Measurements from ENCODE around the gene MAP1S. TPM values are rescaled to one million over a fixed set of nuclear protein-coding genes. Genes with fewer than 3 reads are reported as not detected.

Gene MAP1S
- total RNA-seq, 1 donor from 2014 or later = 8.9 TPM

- peaks cover 7% of the 10 kb centered on the region for H3F3A ChIP-seq (ENCODE audit: low read depth)
- H3K9me3 ChIP-seq (ENCODE audit: low read depth) = no peaks in the 10 kb centered on the region
- DNase-seq (ENCODE audit: low spot score) = no peak
- no peak overlapping the region for H3K27ac ChIP-seq
- peaks cover 9% of the 10 kb centered on the region for H3K4me1 Mint-ChIP-seq
- H2AFZ ChIP-seq (replicated peaks) = no peak overlapping the region
- peaks cover 37% of the 10 kb centered on the region for H3K79me2 ChIP-seq (ENCODE audit: low read depth)
- peaks cover 32% of the 10 kb centered on the region for H3K36me3 Mint-ChIP-seq
- H3K4me3 Mint-ChIP-seq = peak overlapping the region; percentile 35
- H4K20me1 ChIP-seq (ENCODE audit: low read depth) = peaks cover 57% of the 10 kb centered on the region
- H3K36me3 ChIP-seq = no peaks in the 10 kb centered on the region
- no peak overlapping the region for H3K4me3 ChIP-seq
- H3K27ac Mint-ChIP-seq = no peak overlapping the region
- no peak overlapping the region for H3K9ac ChIP-seq
- H3K9me3 Mint-ChIP-seq = no peaks in the 10 kb centered on the region
- no peak overlapping the region for H3K4me2 ChIP-seq
- no peaks in the 10 kb centered on the region for H3K27me3 ChIP-seq
- peaks cover 2% of the 10 kb centered on the region for H3K27me3 Mint-ChIP-seq (ENCODE audit: insufficient read depth, low read depth)
- TF ChIP-seq EZH2 (IDR thresholded peaks at IDR 0.05) = no peak
- no peak for TF ChIP-seq EZH2phosphoT487 (IDR thresholded peaks at IDR 0.05)
- TF ChIP-seq, protein P1, sequence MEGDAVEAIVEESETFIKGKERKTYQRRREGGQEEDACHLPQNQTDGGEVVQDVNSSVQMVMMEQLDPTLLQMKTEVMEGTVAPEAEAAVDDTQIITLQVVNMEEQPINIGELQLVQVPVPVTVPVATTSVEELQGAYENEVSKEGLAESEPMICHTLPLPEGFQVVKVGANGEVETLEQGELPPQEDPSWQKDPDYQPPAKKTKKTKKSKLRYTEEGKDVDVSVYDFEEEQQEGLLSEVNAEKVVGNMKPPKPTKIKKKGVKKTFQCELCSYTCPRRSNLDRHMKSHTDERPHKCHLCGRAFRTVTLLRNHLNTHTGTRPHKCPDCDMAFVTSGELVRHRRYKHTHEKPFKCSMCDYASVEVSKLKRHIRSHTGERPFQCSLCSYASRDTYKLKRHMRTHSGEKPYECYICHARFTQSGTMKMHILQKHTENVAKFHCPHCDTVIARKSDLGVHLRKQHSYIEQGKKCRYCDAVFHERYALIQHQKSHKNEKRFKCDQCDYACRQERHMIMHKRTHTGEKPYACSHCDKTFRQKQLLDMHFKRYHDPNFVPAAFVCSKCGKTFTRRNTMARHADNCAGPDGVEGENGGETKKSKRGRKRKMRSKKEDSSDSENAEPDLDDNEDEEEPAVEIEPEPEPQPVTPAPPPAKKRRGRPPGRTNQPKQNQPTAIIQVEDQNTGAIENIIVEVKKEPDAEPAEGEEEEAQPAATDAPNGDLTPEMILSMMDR (IDR thresholded peaks at IDR 0.05) = no peak
- no peaks in the 10 kb centered on the region for H3K4me1 ChIP-seq
These were observed 14.9 kb downstream of the MAP1S start for GRCh38 chr19:17734146-17734545.

DNA sequence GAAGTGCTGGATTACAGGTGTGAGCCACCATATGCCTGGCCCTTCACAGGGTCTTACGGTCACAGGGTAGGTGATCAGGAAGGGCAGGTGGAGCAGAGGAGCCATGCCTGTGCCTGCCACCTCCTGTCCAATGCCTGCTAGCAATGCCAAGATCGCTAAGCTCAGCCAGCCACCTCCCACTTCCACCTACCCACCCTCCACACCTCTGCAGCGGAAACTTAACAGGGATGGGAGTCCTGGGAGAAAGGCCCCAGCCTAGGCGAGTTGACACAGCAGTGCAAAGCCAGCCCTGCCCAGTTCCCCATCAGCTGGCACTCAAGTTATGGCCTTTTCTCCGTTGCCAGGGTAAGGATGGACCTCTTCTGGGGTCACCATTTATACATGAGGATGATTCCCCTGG is 16.1 kb downstream of the MAP1S start:
- no peak for DNase-seq (ENCODE audit: low spot score)
- Mint-ChIP-seq H3K36me3 (peaks cover 23% of the 10 kb centered on the region), H3K4me1 (peaks cover 13% of the 10 kb centered on the region), H3K27me3 (ENCODE audit: insufficient read depth, low read depth) (peaks cover 2% of the 10 kb centered on the region), H3K27ac (no peak overlapping the region), H3K4me3 (no peak overlapping the region), H3K9me3 (no peaks in the 10 kb centered on the region)
- H3K27me3 ChIP-seq = no peaks in the 10 kb centered on the region
- H3K9me3 ChIP-seq (ENCODE audit: low read depth) = no peaks in the 10 kb centered on the region
- peaks cover 25% of the 10 kb centered on the region for H3K79me2 ChIP-seq (ENCODE audit: low read depth)
- no peak for TF ChIP-seq EZH2 (IDR thresholded peaks at IDR 0.05)
- TF ChIP-seq, protein P1 (IDR thresholded peaks at IDR 0.05) = no peak
- no peak for TF ChIP-seq EZH2phosphoT487 (IDR thresholded peaks at IDR 0.05)
- H4K20me1 ChIP-seq (ENCODE audit: low read depth) = peaks cover 44% of the 10 kb centered on the region
- no peak overlapping the region for H2AFZ ChIP-seq (replicated peaks)
- no peak overlapping the region for H3K9ac ChIP-seq
- H3F3A ChIP-seq (ENCODE audit: low read depth) = peaks cover 7% of the 10 kb centered on the region
- H3K4me1 ChIP-seq = no peaks in the 10 kb centered on the region
- H3K36me3 ChIP-seq = no peaks in the 10 kb centered on the region
- no peak overlapping the region for H3K4me3 ChIP-seq
- H3K27ac ChIP-seq = no peak overlapping the region
- no peak overlapping the region for H3K4me2 ChIP-seq

GRCh38 chr19:17737690-17738153 is 18.4 kb downstream of the MAP1S start:
- DNase-seq (ENCODE audit: low spot score) = no peak
- Mint-ChIP-seq H3K36me3 (peaks cover 13% of the 10 kb centered on the region), H3K27ac (no peak overlapping the region), H3K27me3 (ENCODE audit: insufficient read depth, low read depth) (peaks cover 2% of the 10 kb centered on the region), H3K4me3 (no peak overlapping the region), H3K4me1 (peaks cover 9% of the 10 kb centered on the region), H3K9me3 (peaks cover 10% of the 10 kb centered on the region)
- Histone ChIP-seq H4K20me1 (ENCODE audit: low read depth) (peaks cover 21% of the 10 kb centered on the region), H3K9me3 (ENCODE audit: low read depth) (no peaks in the 10 kb centered on the region), H3K4me1 (no peaks in the 10 kb centered on the region), H3K27ac (no peak overlapping the region), H3F3A (ENCODE audit: low read depth) (peaks cover 7% of the 10 kb centered on the region), H3K4me2 (no peak overlapping the region), H2AFZ (replicated peaks) (no peak overlapping the region), H3K79me2 (ENCODE audit: low read depth) (peaks cover 2% of the 10 kb centered on the region), H3K27me3 (no peaks in the 10 kb centered on the region), H3K36me3 (no peaks in the 10 kb centered on the region), H3K9ac (no peak overlapping the region), H3K4me3 (no peak overlapping the region)
- TF ChIP-seq, protein P1 (IDR thresholded peaks at IDR 0.05) = no peak
- TF ChIP-seq EZH2 (IDR thresholded peaks at IDR 0.05) = no peak
- no peak for TF ChIP-seq EZH2phosphoT487 (IDR thresholded peaks at IDR 0.05)
